HEK293 (cell line): ENCODE results near the gene PLB1.

Experiments used
- CTCF ChIP-seq: fragments of 450-650 bp; formaldehyde crosslinking; IDR thresholded peaks from 2 replicates; pipeline ENCODE4 v1.5.1; 2016; ENCODE audit warnings: missing biosample characterization, missing genetic modification characterization
- ZNF169 ChIP-seq: fragments of 450-650 bp; formaldehyde crosslinking; IDR thresholded peaks from 2 replicates; pipeline ENCODE4 v1.5.1; 2016; ENCODE audit warnings: missing biosample characterization, missing genetic modification characterization
- ZNF266 ChIP-seq: fragments of 450-650 bp; formaldehyde crosslinking; IDR thresholded peaks from 2 replicates; pipeline ENCODE4 v1.5.1; 2016; ENCODE audit warnings: missing biosample characterization, missing genetic modification characterization, low read depth
- ZNF416 ChIP-seq: fragments of 450-650 bp; formaldehyde crosslinking; IDR thresholded peaks from 2 replicates; pipeline ENCODE4 v1.5.1; 2016; ENCODE audit warnings: missing biosample characterization, missing genetic modification characterization
- ZNF830 ChIP-seq: fragments of 450-650 bp; IDR thresholded peaks from 2 replicates; pipeline ENCODE4 v1.5.0; 2018; ENCODE audit warnings: missing biosample characterization, missing genetic modification characterization, low read depth, mild to moderate bottlenecking, moderate library complexity

GRCh38 chr2:28620801-28621171, 124.9 kb downstream of the PLB1 start:
- TF ChIP-seq ZNF266 (tag by site-specific recombination): no peak
- no peak for TF ChIP-seq CTCF (tag by site-specific recombination)
- TF ChIP-seq ZNF416 (tag by site-specific recombination): no peak
- TF ChIP-seq ZNF169 (tag by site-specific recombination): no peak
- no peak for TF ChIP-seq ZNF830 (tag by site-specific recombination)
